IMR-90 (cell line): ENCODE results near the gene EML5. TPM values are rescaled to one million over a fixed set of nuclear protein-coding genes. Genes with fewer than 3 reads are reported as not detected.

Experiments used
- ATAC-seq: fragments of 200-7000 bp; cut with Tn5 transposase; 2 replicates; pipeline ENCODE4 v1.9.1; 2020; ENCODE audit warnings: low read depth, mild to moderate bottlenecking, moderate library complexity
- BruUV-seq: library from RNA; stranded (reverse); fragments of 400-500 nt; replicated peaks from 2 replicates; lab custom pipeline; 2021; lab: Mats Ljungman, UMichigan
- CTCF ChIA-PET: fragments of 300-600 bp; formaldehyde crosslinking; extraction: SDS; loops from one replicate; lab custom pipeline; 2021; ENCODE audit warnings: antibody characterized with exemption; lab: Yijun Ruan, JAX
- POLR2A ChIA-PET: fragments of 300-600 bp; sonication (Branson Sonifier 250); formaldehyde crosslinking; loops from one replicate; lab custom pipeline; 2022; ENCODE audit warnings: antibody characterized with exemption; ENCODE audit not compliant: unreplicated experiment; lab: Charles Lee
- DNase-seq: peaks from one replicate; pipeline ENCODE4 v3.0.0; 2013
- H2AFZ ChIP-seq: replicated peaks from 2 replicates; pipeline ENCODE3; 2013; ENCODE audit warnings: low read length, mild to moderate bottlenecking; ENCODE audit not compliant: poor library complexity
- H2AK5ac ChIP-seq: 2 replicates; pipeline ENCODE4 v1.6.1; 2013; ENCODE audit warnings: low read depth, low read length, inconsistent platforms
- H2AK9ac ChIP-seq: replicated peaks from 2 replicates; pipeline ENCODE3; 2013; ENCODE audit warnings: mild to moderate bottlenecking, low read depth, low read length, moderate library complexity; ENCODE audit not compliant: poor library complexity
- H2BK120ac ChIP-seq: 2 replicates; pipeline ENCODE4 v1.6.1; 2013; ENCODE audit warnings: low read depth, low read length, inconsistent platforms
- H2BK15ac ChIP-seq: 3 replicates; pipeline ENCODE4 v1.6.1; 2013; ENCODE audit warnings: low read depth, low read length, inconsistent platforms
- H2BK20ac ChIP-seq: 2 replicates; pipeline ENCODE4 v1.6.1; 2013; ENCODE audit warnings: low read depth, mild to moderate bottlenecking, inconsistent platforms, low read length, moderate library complexity
- H2BK5ac ChIP-seq: 2 replicates; pipeline ENCODE4 v1.6.1; 2013; ENCODE audit warnings: mild to moderate bottlenecking, low read depth, low read length, inconsistent platforms; ENCODE audit not compliant: poor library complexity, severe bottlenecking
- H3K14ac ChIP-seq: replicated peaks from 2 replicates; pipeline ENCODE4 v1.6.1; 2013; ENCODE audit warnings: low read depth, low read length, inconsistent platforms
- H3K18ac ChIP-seq: 2 replicates; pipeline ENCODE4 v1.6.1; 2013; ENCODE audit warnings: low read depth, low read length, control low read depth
- H3K23ac ChIP-seq: 2 replicates; pipeline ENCODE4 v1.6.1; 2013; ENCODE audit warnings: low read depth, low read length, inconsistent platforms
- H3K27ac ChIP-seq: 2 replicates; pipeline ENCODE4 v1.5.1; 2013; ENCODE audit warnings: mild to moderate bottlenecking, control low read depth, low read length; ENCODE audit not compliant: insufficient read depth
- H3K27me3 ChIP-seq: 2 replicates; pipeline ENCODE4 v1.6.1; 2013; ENCODE audit warnings: low read length; ENCODE audit not compliant: control insufficient read depth, insufficient read depth
- H3K36me3 ChIP-seq: 2 replicates; pipeline ENCODE4 v1.6.1; 2013; ENCODE audit warnings: low read length, mixed read lengths; ENCODE audit not compliant: control insufficient read depth, insufficient read depth
- H3K4ac ChIP-seq: 2 replicates; pipeline ENCODE4 v1.6.1; 2013; ENCODE audit warnings: low read depth, low read length, inconsistent platforms
- H3K4me1 ChIP-seq: 2 replicates; pipeline ENCODE4 v1.6.1; 2013; ENCODE audit warnings: low read length, mixed read lengths; ENCODE audit not compliant: control insufficient read depth, insufficient read depth
- H3K4me2 ChIP-seq: 2 replicates; pipeline ENCODE4 v1.6.1; 2013; ENCODE audit warnings: low read depth, mild to moderate bottlenecking, control low read depth, low read length, moderate library complexity
- H3K4me3 ChIP-seq: 2 replicates; pipeline ENCODE4 v1.5.1; 2013; ENCODE audit warnings: low read depth, mild to moderate bottlenecking, control low read depth, low read length, moderate library complexity; ENCODE audit not compliant: insufficient read depth
- H3K56ac ChIP-seq: 2 replicates; pipeline ENCODE4 v1.6.1; 2013; ENCODE audit warnings: low read length, inconsistent platforms; ENCODE audit not compliant: insufficient read depth; ENCODE audit errors: extremely low read depth
- H3K79me1 ChIP-seq, 2 experiments: 2 replicates each; pipeline ENCODE4 v1.6.1; 2013; ENCODE audit warnings: low read length in 2 of 2, inconsistent platforms in 1 of 2, low read depth in 1 of 2
- H3K9ac ChIP-seq: 2 replicates; pipeline ENCODE4 v1.6.1; 2013; ENCODE audit warnings: low read depth, low read length, control low read depth
- H3K9me1 ChIP-seq: 2 replicates; pipeline ENCODE4 v1.6.1; 2013; ENCODE audit warnings: low read length, inconsistent platforms; ENCODE audit not compliant: insufficient read depth
- H3K9me3 ChIP-seq: 2 replicates; pipeline ENCODE4 v1.6.1; 2013; ENCODE audit warnings: low read length; ENCODE audit not compliant: control insufficient read depth, insufficient read depth
- H4K20me1 ChIP-seq: 2 replicates; pipeline ENCODE4 v1.6.1; 2013; ENCODE audit warnings: low read length, inconsistent platforms; ENCODE audit not compliant: insufficient read depth
- H4K5ac ChIP-seq: 2 replicates; pipeline ENCODE4 v1.6.1; 2013; ENCODE audit warnings: mild to moderate bottlenecking, low read depth, low read length, control low read depth
- H4K8ac ChIP-seq, 2 experiments: 2 replicates each; pipeline ENCODE4 v1.6.1; 2013; ENCODE audit warnings: low read depth in 2 of 2, low read length in 2 of 2, control low read depth in 1 of 2, inconsistent platforms in 1 of 2
- H4K91ac ChIP-seq: 2 replicates; pipeline ENCODE4 v1.6.1; 2013; ENCODE audit warnings: low read depth, low read length, inconsistent platforms; ENCODE audit not compliant: insufficient read depth
- BHLHE40 ChIP-seq: fragments of 150-350 bp; IDR thresholded peaks from 2 replicates; pipeline ENCODE4 v1.6.1; 2016; ENCODE audit warnings: mild to moderate bottlenecking, low read depth, low read length
- CEBPB ChIP-seq: IDR thresholded peaks from 2 replicates; pipeline ENCODE4 v1.6.1; 2012; ENCODE audit warnings: low read depth, low read length, improper control_type of control experiment
- CHD1 ChIP-seq: IDR thresholded peaks from 2 replicates; pipeline ENCODE4 v1.6.1; 2012; ENCODE audit warnings: low read depth, low read length, improper control_type of control experiment
- CTCF ChIP-seq: conservative IDR thresholded peaks from 2 replicates; pipeline ENCODE4 v1.5.1; 2012; ENCODE audit warnings: mild to moderate bottlenecking, low read depth, low read length, improper control_type of control experiment
- FOS ChIP-seq: fragments of 150-350 bp; IDR thresholded peaks from 2 replicates; pipeline ENCODE4 v1.6.1; 2016; ENCODE audit warnings: low read depth, low read length
- MAFK ChIP-seq: IDR thresholded peaks from 2 replicates; pipeline ENCODE4 v1.6.1; 2012; ENCODE audit warnings: low read depth, low read length, improper control_type of control experiment
- MAZ ChIP-seq: IDR thresholded peaks from 2 replicates; pipeline ENCODE4 v1.6.1; 2012; ENCODE audit warnings: low read depth, mild to moderate bottlenecking, low read length, improper control_type of control experiment, moderate library complexity, borderline replicate concordance
- MXI1 ChIP-seq: IDR thresholded peaks from 2 replicates; pipeline ENCODE4 v1.6.1; 2012; ENCODE audit warnings: low read depth, mild to moderate bottlenecking, low read length, moderate library complexity, borderline replicate concordance
- NFE2L2 ChIP-seq: fragments of 150-350 bp; IDR thresholded peaks from 2 replicates; pipeline ENCODE4 v1.6.1; 2016; ENCODE audit warnings: low read depth, mild to moderate bottlenecking, low read length
- POLR2A ChIP-seq: IDR thresholded peaks from 2 replicates; pipeline ENCODE4 v1.6.1; 2012; ENCODE audit warnings: mild to moderate bottlenecking, low read depth, low read length
- RAD21 ChIP-seq: IDR thresholded peaks from 2 replicates; pipeline ENCODE4 v1.6.1; 2012; ENCODE audit warnings: low read length, improper control_type of control experiment
- RCOR1 ChIP-seq: IDR thresholded peaks from 2 replicates; pipeline ENCODE4 v1.6.1; 2012; ENCODE audit warnings: mild to moderate bottlenecking, low read length, improper control_type of control experiment; ENCODE audit not compliant: insufficient replicate concordance
- SMC3 ChIP-seq: fragments of 150-350 bp; IDR thresholded peaks from 2 replicates; pipeline ENCODE4 v1.6.1; 2016; ENCODE audit warnings: low read depth, mild to moderate bottlenecking, antibody characterized with exemption, low read length, moderate library complexity
- USF2 ChIP-seq: fragments of 150-350 bp; IDR thresholded peaks from 2 replicates; pipeline ENCODE4 v1.6.1; 2017; ENCODE audit warnings: mild to moderate bottlenecking, antibody characterized with exemption, low read length, low read depth
- dilution Hi-C: fragments of 300-500 bp; cut with HindIII; formaldehyde crosslinking; loops from one replicate; pipeline ENCODE4 v1.14.3; 2018; ENCODE audit warnings: low sequenced_read_pairs; ENCODE audit not compliant: unreplicated experiment
- in situ Hi-C: fragments of 300-500 bp; cut with MboI; formaldehyde crosslinking; loops from 3 replicates; pipeline ENCODE4 v1.14.3; 2019; ENCODE audit warnings: low sequenced_read_pairs, inconsistent platforms, mixed read lengths
- intact Hi-C: fragments of 100-400 bp; cut with micrococcal nuclease; formaldehyde crosslinking; loops from 2 replicates; pipeline ENCODE4 v1.10.0; 2022
- polyA plus RNA-seq, 3 experiments: library from polyadenylated mRNA; depleted of rRNA; stranded (reverse); fragments of >200 nt; gene quantifications; 2 replicates each; pipeline ENCODE4 v1.2.3, GENCODE V29; 2012; ENCODE audit warnings: low replicate concordance in 1 of 3
- total RNA-seq: library from RNA; depleted of rRNA; stranded (reverse); fragments of >200 nt; gene quantifications from 2 replicates; pipeline ENCODE4 v1.2.3, GENCODE V29; 2012
- TF ChIP-seq, protein P1 (sequence below): fragments of 150-350 bp; IDR thresholded peaks from 2 replicates; pipeline ENCODE4 v1.6.1; 2016; ENCODE audit warnings: low read depth, mild to moderate bottlenecking, low read length, moderate library complexity, borderline replicate concordance

EML5 gene
- total and polyA plus RNA-seq, 2 of the 4 experiments (the other 2 are of a cell fraction) = 8.1 to 22.2 TPM

DNA sequence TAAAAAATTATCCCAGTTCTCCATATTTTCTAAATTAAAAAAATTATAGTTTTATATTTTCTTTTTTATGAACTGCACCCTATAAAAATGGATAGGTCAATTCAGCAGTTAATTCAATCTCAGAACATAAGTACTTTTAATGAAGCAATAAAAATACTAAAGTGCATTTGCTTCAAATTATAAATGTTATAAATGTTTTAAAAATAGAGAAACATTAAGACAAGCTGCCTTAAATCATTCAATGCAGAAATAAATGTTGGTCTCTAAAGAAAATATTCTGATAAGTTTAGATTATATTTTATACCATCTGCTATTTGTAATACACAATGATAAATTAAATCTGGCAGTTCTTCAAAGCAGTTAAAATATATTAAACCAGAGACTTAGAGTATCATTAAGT, 164.3 kb downstream of the EML5 start:
- ChIA-PET POLR2A (no interaction called here), CTCF (interaction anchor here (1.2 kb wide), 1 partner anchor 9 kb away, joined by 3 read pairs; no protein-coding TSS in a partner anchor)
- Histone ChIP-seq H3K27ac (no peak overlapping the region), H2AK5ac (no peak overlapping the region), H2AK9ac (no peak overlapping the region), H3K4me2 (no peak overlapping the region), H3K23ac (no peak overlapping the region), H3K79me1 (no peaks in the 10 kb centered on the region; a peak in 1 of 4 replicates), H3K9me1 (peaks cover 5% of the 10 kb centered on the region; the same call in 1 of the 2 replicates), H2AFZ (no peak overlapping the region), H2BK15ac (no peak overlapping the region), H3K14ac (no peak overlapping the region), H4K8ac (no peak overlapping the region), H3K36me3 (no peaks in the 10 kb centered on the region; the same call in 1 of the 2 replicates), H3K18ac (no peak overlapping the region), H3K9me3 (no peaks in the 10 kb centered on the region), H2BK20ac (no peak overlapping the region), H3K9ac (no peak overlapping the region), H3K4ac (no peak overlapping the region), H3K4me3 (no peak overlapping the region), H3K27me3 (no peaks in the 10 kb centered on the region), H2BK5ac (no peak overlapping the region), H4K20me1 (no peaks in the 10 kb centered on the region), H2BK120ac (no peak overlapping the region), H4K91ac (no peak overlapping the region), H3K4me1 (no peaks in the 10 kb centered on the region), H4K5ac (no peak overlapping the region), H3K56ac (no peak overlapping the region)
- ATAC-seq = no peak
- TF ChIP-seq NFE2L2 (no peak), MXI1 (no peak), CEBPB (no peak), CTCF (no peak), RCOR1 (no peak), RAD21 (no peak), FOS (no peak), CHD1 (no peak), MAFK (no peak), POLR2A (no peak), BHLHE40 (no peak), SMC3 (no peak), MAZ (no peak), USF2 (no peak)
- TF ChIP-seq, protein P1, sequence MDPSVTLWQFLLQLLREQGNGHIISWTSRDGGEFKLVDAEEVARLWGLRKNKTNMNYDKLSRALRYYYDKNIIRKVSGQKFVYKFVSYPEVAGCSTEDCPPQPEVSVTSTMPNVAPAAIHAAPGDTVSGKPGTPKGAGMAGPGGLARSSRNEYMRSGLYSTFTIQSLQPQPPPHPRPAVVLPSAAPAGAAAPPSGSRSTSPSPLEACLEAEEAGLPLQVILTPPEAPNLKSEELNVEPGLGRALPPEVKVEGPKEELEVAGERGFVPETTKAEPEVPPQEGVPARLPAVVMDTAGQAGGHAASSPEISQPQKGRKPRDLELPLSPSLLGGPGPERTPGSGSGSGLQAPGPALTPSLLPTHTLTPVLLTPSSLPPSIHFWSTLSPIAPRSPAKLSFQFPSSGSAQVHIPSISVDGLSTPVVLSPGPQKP = no peak
- intact Hi-C loops (no loop called here), in situ Hi-C loops (no loop called here), dilution Hi-C loops (no loop called here)
- no peak for DNase-seq
- BruUV-seq = no TSS peak
